ENCODE results near the gene SCMH1.

DNA sequence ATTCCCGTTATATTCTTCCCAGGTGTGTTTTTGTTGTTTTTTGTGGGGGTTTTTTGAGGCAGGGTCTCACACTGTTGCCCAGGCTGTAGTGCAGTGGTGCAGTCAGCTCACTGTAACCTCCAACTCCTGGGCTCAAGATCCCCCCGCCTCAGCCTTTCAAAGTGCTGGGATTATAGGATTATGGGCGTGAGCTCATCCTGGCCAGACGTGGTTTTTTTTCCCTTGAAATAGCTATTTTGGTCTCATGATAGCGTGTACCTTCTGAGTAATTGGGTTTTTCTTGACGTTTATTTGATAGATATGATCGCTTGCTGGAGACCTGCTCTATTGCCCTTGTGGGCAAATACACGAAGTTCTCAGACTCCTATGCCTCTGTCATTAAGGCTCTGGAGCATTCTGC is 245.0 kb downstream of the SCMH1 start:
- TF ChIP-seq, protein P1, sequence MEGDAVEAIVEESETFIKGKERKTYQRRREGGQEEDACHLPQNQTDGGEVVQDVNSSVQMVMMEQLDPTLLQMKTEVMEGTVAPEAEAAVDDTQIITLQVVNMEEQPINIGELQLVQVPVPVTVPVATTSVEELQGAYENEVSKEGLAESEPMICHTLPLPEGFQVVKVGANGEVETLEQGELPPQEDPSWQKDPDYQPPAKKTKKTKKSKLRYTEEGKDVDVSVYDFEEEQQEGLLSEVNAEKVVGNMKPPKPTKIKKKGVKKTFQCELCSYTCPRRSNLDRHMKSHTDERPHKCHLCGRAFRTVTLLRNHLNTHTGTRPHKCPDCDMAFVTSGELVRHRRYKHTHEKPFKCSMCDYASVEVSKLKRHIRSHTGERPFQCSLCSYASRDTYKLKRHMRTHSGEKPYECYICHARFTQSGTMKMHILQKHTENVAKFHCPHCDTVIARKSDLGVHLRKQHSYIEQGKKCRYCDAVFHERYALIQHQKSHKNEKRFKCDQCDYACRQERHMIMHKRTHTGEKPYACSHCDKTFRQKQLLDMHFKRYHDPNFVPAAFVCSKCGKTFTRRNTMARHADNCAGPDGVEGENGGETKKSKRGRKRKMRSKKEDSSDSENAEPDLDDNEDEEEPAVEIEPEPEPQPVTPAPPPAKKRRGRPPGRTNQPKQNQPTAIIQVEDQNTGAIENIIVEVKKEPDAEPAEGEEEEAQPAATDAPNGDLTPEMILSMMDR (IDR thresholded peaks at IDR 0.05): no peak
- no peak for TF ChIP-seq POLR2A (IDR thresholded peaks at IDR 0.05)

Data from tibial nerve (tissue), 3 donors.